HG03159 (cell line): ENCODE results near the gene IFT27.
A peak's percentile ranks its signal among the peaks of the same experiment; 100 is the strongest.

ENCODE experiments used
- ATAC-seq: cut with Tn5 transposase; IDR thresholded peaks from one replicate; pipeline ENCODE4 v1.9.1; 2021; ENCODE audit warnings: mild to moderate bottlenecking, moderate library complexity; ENCODE audit not compliant: unreplicated experiment

IFT27 gene, protein sequence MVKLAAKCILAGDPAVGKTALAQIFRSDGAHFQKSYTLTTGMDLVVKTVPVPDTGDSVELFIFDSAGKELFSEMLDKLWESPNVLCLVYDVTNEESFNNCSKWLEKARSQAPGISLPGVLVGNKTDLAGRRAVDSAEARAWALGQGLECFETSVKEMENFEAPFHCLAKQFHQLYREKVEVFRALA

DNA sequence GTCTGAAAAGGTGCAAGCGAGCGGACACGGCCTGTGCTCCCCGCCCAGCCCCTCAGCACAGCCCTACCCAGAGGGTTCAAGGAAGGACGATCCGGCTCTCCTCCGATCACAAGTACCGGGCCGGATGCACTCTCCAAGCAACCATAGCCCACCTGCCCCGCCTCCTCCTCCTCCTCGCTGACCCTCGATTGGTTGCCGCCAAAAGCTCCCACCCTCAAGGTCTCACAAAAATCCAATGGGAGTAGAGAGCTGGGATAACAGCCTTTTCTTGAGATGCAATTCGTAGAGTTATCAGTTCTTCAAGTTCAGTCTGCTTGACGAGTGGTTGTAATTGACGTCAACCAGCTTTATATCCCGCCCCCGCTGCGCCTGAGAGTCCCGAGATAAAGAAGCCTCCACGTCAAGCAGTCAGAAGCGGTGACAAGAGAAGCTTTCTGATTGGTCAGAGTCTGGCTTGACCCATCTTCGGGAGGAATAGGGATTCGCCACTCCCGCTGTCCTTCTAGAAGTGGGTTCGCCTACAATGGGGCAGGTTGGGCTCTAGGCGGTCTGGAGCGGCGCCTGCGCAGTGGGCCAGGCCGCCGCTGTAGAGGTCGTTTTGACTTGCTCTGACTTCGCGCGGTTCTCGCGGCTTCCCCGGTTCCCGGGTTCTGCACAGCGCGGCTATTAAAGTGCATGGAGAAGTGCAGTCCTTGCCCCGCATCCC, at the start of gene IFT27:
IFT27 (minus strand) TSS at position 156 of the 706 bp plus-strand sequence. CDS start 412 bp downstream, outside the sequence.
- peak; percentile 92 for ATAC-seq

DNA sequence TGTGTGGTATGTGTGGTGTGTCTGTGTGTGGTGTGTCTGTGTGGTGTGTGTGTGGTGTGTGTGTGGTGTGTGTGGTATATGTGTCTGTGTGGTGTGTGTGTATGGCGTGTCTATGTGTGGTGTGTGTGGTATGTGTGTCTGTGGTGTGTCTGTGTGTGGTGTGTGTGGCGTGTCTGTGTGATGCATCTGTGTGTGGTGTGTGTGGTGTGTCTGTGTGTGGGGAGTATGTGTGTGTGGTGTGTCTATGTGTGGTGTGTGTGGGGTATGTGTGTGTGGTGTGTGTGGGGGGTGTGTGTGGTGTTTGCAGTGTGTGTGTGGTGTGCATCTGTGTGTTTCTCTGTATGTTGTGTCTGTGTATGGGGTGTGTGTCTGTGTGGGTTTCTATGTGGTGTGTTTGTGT, 48.7 kb upstream of the IFT27 start:
- no peak for ATAC-seq

DNA sequence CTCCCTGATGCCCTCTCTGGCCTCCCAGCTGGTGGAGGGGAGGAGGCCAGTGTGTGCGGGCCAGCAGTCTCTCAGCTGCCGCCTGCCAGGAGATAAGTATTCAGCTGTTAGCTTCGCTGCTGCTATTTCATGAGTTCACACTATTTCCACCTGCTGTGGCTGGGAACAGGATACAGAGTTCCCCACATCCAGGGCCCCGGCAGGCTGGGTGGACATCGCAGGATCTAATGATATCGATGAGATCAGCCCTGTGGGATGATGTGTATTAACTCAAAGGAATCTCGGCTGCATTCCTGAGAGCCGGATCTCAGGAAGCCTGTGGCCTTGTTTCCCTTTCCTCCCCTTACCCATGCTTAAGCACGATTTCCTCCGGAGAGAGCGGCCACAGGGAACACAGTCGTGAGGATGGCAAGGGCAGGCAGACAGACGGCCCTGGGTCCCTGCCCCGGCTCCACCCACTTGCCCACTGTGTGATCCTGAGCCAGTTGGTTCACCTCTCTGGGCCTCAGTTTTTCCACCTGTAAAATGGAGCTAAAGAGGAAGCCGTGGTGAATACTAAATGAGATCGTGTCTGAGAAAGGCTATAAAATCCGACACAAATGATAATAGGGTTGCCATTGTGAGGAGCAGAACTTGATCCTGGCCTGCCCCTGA, 47.4 kb upstream of the IFT27 start:
- ATAC-seq, result no peak

DNA sequence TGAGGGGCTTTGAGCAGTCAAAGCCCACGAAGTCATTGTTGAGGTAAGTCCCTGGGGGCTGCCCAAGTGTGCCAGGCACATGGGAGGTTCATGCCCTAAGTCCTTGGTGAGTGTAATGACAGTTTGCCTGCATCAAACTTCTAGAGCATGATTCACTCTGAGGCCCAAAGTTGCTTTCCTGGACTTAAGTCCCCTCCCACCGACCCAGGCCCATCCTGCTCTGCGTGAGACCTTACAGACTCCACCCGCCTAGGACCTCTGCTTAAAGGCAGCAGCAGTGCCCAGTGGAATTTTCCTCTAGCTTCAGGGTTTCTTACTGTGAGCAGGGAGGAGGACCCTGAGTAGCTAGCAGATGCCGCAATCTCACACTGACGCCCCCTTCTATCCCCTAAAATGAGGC, 46.7 kb upstream of the IFT27 start:
- ATAC-seq, result no peak

DNA sequence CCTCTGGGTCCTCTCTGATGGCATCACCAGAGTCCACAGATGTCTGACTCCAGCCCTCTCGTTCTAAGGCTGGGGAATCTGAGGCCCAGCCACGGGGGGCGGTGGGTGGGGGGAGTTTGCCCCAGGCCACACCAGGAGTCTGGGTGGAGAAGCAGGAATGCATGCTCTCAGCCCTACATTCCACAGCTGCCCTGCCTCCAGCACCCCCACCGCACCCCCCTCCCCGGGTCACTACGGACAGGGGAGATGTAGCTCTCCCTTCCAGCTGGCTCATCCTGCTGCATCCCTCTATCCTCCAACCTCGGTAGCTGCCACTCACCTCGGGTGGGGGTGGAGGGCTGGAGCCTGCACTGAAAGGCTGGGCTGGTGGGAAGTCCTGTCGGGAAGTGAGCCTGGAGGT, 43.2 kb upstream of the IFT27 start:
- no peak for ATAC-seq

DNA sequence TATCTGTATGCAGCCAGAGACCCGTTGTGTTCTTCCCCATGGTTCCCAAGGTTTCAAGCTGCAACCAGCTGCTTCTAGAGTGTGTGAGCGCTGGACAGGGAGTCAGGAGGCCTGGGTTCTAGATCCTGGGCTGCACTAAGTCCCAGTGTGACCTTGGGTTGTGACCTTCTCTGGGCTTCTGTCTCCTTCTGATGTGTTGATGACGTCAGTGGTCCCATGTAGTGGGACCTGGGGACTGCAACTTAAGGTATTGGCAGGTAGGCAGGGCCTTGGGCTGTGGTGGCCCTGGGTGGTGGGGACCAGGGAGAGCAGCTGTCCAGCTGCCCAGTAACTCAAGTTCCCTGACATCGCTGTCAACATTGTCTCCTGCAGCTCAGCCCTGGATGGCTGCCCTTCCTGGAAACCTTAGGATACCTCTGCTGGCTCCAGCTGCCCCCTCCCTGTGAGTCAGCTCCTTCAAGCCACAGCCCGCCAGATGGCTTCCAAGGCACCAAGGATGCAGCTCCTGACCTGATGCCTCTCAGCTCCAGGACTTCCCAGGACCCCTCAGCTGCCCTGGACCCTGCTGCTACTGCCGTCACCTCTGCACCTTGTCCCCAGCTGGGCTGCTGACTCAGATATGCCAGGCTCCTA, 42.2 kb upstream of the IFT27 start:
- no peak for ATAC-seq

DNA sequence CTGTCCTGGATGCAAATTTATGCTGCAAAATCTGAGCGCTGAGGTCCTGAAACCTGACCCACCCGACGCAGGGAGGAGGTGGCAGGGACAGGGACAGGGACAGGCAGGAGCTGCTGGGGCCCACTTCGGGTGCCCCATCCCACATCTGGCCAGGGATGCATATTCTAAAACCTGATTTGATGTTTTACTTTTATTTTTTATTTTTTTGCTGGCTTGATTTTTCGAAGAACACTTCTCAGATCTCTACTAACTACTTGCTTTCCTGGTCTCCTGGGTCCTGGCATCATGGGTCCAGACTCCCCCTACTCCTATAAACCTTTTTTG, 41.6 kb upstream of the IFT27 start:
- no peak for ATAC-seq

DNA sequence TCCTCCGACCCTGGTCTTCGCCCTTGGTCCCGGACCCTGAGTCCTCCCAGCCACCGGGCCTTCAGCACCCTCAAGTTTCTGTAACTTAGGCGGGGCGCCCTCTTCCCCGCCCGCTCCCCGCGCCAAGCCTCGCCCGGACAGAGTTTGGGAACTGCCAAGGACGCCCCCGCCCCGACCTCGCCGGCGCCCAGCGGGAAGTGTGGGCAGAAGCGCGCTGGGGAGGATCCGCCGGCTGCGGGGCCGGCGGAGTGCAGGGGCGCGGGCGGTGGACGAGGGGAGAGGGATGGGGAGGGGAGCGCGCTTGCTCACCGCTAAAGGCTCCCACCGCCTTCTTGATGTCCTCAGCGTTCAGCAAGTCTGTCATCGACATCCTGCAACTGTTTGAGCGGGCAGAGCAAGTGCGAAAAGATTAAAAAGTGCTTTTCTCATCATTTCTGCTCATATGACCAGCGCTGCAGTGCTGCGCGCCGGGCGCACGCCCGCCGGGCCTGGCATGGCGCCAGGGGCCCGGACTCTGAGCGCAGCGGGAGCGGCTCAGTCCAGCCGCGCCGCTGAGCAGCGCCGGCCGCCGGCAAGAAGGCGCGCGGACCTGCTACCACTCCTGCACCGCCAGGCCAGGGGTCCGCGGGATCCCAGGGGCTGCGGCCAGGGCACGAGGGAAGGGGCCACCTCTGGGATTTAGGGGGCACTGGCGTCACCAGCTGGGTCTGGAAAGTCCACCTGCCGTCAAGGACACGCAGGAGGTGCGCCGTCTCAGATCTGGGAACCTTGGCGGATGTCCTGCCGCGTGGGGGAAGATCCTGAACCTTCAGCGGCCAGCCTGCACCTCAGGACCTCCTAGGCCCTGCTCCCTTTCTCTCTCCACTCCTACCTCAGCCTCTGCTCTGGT, 41.0 kb upstream of the IFT27 start, which contains the start of gene PVALB:
PVALB (minus strand) TSS at position 400 of the 889 bp plus-strand sequence; CDS start at position 370, 30 bp downstream.
- ATAC-seq, result no peak

DNA sequence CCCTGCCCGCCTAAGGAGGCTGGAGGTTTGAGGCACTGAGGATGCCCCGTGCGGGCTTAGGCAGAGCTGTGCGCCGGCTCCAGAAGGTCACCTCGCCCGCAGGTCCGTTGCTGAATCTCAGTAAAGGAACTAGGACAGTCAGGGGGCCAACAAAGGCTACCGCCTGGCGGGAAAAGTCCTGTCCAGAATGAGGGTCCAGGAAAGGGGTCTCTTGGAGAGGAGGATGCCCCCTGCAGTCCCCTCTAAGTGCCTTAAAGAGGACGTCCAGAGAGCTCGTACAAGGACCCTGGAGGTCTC, 40.4 kb upstream of the IFT27 start:
- ATAC-seq, result no peak

DNA sequence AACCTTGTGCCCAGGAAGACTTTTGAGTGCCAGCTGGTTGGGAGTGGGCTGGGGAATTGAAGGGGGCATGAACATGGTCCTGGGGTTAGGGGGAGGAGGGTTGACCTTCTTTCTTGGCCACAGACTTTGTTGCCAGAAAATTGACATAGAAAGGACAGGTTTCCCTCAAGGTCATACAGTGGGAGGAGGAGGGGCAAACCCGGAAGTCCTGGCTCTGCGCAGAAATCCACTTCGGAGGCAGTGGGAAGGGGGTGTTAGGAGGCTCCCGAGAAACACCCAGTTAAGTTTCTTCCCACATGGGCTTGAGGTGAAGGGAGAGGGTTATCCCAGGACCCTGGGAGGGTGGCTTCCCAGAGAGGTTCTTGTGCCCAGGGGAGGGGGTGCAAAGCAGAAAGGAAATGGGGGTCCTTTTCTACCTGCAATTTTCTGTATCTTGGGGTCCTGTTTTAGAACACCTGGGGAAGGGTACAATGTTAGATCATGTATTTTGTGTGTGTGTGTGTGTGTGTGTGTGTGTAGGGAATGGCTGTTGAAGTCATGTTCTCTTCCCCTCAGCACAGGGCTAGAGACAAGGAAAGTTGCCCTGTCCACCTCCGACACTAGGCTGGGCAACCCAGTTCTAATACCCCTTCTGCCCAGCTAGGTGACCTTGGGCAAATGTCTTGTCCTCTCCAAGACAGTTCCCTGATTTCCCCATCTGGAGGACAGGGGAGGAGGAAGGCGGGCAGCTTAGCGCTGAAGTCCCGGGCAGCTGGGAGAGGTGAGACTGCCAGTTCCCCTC, 39.8 kb upstream of the IFT27 start:
- ATAC-seq, result no peak

DNA sequence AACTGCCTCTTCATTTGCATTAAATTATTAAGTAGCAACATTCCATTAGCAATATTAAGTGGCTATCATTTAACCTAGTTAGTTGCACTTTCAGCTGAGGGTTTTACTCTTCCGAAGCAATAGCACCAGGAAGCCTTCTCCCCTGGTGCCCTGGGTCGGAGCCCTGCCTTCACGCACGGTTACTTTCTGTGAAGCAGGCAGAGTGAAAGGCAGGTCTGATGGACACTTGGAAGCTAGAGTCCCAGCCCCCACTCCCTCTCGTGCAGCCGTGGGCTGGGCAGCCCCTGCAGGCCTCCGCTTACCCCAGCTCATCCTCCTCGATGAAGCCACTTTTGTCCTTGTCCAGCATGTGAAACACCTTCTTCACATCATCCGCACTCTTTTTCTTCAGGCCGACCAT, 38.9 kb upstream of the IFT27 start:
- no peak for ATAC-seq

DNA sequence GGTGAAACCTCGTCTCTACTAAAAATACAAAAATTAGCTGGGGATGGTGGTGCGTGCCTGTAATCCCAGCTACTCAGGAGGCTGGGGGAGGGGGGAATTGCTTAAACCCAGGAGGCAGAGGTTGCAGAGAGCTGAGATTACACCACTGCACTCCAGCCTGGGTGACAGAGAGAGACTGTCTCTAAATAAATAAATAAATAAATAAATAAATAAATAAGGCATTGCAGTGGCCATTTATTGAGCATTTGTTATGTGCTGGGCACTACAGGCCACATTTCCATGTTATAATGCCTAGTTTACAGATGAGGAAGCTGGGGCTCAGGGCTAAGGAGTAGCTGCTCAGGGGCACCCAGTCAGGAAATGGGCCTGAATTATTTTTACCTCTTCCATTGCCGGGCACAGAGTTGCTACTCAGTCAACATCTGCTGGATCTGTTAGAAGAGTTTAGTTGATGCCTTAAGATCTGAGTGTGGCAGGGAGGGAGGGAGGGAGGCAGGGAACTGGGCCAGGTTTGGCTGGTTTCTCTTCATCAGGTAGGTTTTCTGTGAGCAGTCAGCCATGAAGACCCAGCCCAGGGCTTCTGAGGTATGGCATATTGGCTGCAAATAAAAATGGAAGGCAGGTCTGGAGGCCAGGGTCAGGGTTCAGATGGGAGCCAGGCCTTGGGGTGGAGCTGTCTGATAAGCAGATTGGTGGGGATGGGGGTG, 35.3 kb upstream of the IFT27 start:
- ATAC-seq, result no peak

DNA sequence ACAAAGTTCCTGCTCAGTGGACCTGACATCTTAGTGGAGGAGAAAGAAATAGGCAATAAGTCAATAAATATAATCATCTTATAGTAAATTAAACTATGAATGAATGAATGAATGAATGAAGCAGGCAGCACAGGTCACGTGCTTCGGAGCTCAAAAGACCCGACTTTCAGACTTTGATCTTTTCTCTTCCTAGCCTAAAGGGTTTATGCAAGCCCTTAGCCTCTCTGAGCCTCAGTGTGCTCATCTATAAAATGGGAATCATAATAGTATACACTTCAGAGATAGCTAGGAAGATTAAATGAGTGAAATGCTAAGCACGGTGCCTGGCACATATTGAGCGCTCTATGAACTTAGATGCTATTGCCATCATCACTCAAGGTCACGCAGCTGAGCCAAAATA, 33.4 kb upstream of the IFT27 start:
- no peak for ATAC-seq

DNA sequence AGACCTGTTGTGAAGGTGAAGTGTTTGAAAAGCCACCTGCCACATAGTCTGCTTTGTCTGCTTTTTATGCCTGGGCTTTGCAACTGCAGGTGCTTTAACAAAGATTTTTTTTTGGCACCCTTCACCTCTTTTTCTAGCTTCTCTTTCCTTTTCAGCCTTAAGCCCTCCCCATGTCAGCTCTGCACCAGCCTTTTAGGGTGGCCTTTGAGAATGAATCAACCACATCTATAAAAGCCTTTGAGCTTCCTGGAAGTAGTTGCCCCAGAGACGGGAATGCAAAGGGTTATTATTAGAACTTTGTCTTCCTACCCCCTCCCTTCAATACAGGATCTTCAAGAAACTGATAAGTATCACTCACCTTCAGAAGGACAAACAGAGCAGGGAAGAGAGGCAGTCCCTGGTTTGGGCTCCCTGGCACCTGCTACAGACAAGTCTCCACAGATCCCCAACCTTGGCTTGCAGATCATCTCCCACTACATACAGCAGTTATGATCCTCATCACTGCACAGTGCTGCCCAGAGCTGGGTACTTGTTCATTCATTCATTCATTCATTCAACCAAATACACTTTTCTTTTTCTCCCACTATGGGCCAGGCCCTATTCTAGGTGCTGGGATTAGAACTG, 32.9 kb upstream of the IFT27 start:
- ATAC-seq, result no peak

DNA sequence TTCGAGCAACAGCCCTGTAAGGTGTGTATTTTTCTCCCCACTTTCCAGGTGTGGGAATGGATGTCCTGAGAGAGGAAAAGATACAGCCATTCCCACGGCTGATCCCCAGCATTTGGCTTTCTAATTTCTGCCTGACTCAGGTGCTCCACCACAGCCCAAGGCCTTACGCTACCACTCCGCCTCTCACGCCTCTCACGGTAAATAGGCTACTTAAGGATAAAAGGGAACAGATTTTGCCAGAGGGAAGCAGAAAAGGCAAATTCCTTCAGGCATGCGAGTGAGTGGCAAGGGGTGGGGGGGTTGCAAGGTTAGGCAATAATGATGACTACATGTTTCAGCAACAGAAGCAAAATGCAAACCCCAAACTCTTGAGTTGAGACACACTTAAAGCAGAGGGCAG, 31.7 kb upstream of the IFT27 start:
- ATAC-seq, result no peak

DNA sequence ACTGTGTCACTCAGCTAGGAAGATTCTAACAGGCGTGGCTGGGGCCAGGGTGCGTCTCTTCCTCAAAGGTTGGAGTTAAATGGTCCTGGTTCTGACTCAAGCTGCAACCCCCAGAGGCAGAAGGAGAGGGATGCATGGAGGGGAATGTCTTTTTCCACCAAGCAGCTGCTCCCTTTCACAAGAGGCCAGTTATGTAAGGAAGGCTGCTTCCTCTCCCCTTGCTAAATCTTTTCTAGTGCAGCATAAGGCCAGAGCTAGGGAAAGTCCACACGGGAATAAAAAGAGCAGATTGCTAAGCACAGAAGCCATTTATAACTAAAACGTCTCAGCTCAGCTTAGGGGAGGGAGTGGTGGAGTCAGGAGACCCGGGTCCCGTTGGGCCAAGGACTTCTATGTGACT, 30.9 kb upstream of the IFT27 start:
- ATAC-seq, result no peak

DNA sequence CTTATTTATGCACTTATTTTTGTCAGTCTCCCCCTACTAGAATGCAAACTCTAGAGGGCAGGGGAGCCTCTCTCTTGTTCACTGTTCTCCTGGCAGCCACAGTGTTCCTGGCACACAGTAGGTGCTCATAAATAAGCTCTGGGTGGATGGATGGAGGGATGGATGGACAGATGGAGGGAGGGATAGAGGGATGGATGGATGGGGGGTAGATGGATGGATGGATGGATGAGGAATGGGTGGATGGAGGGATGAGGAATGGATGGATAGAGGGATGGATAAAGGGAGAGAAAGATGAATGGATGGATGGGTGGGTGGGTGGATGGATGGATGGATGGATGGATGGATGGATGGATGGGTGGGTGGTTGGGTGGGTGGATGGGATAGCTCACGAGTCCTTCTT, 27.4 kb upstream of the IFT27 start:
- no peak for ATAC-seq

DNA sequence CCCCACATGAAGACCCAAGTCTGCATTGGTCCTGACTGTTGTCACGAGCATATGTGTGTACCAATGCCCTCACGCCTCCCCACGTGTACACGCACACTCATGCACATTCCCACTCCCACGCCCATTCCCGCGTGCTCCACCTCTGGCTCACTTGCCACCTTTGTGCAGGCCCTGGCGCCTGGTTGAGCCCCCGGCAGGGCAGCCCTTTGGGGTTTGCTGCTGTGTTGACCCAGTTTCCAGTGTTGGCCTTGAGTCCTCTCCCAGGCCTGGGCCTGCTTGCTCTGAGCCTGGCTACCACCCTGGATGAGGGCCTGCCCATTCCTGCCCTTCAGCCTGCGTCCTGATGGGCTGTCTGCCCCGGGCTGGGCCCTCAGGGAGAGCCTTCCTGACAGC, 22.8 kb upstream of the IFT27 start:
- ATAC-seq, result no peak

DNA sequence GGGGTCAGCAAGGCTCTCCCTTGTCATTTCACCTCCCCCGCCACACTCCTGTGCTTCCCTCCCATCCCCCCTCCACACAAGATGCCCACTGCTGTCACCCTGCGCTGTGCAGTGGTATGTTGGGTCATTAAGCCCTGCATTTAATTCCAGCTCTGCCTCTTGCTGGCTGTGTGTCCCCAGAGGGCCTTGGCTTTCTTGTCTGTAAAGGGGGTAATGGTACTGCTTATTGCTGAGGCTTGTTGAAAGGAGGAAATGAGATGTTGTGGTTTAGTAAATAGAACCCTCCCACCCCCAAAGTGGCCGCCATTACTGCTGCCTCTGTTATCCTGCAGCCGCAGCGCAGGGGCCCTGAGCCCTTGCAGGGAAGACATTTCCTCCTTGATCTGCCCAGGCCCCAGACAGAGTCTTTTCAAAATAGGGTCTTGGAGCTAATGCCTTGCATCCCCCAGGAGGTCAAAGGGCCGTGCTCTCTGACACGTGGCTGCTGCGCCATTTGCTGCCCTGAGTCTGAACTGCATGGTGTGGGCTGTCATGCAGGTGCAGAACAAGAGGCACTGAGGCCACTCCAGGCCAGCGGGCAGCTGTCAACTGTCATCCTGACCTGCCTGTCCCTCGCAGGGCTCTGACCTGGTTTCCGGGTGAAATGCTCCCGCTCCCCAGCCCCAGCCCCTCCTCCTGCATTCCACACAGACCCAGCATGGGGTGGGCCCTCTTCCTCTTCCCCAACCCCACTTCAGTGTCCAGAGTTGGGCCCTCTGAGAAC, 22.2 kb upstream of the IFT27 start:
- no peak for ATAC-seq
